H1 (cell line): ENCODE data around the gene PTCSC3. TPM values are rescaled to one million over a fixed set of nuclear protein-coding genes. Genes with fewer than 3 reads are reported as not detected.

Experiments
- CTCF ChIA-PET: fragments of 300-600 bp; sonication (Branson Sonifier 250); formaldehyde crosslinking; loops from one replicate; lab custom pipeline; 2021; ENCODE audit not compliant: partially characterized antibody; lab: Charles Lee
- POLR2A ChIA-PET: fragments of 300-600 bp; sonication (Branson Sonifier 250); formaldehyde crosslinking; loops from one replicate; lab custom pipeline; 2021; ENCODE audit warnings: inconsistent platforms; ENCODE audit not compliant: partially characterized antibody; lab: Charles Lee
- DNase-seq, 2 experiments: peaks; one replicate each; pipeline versions ENCODE4 v3.0.0 to v3.0.0-alpha.2; 2010 to 2022; ENCODE audit warnings: low spot score in 2 of 2, low read depth in 1 of 2, mixed read lengths in 1 of 2
- FAIRE-seq: peaks from 2 replicates; lab custom pipeline; 2011; peaks lifted over from hg19 to GRCh38; lab: Jason Lieb, UNC
- H2AFZ ChIP-seq: 2 replicates; pipeline ENCODE4 v1.8.1; 2012; ENCODE audit warnings: low read length, inconsistent platforms
- H2AK5ac ChIP-seq: 2 replicates; pipeline ENCODE4 v1.6.1; 2013; ENCODE audit warnings: low read depth, low read length
- H2BK120ac ChIP-seq: replicated peaks from 2 replicates; pipeline ENCODE3; 2013; ENCODE audit warnings: low read depth, low read length, inconsistent platforms
- H2BK12ac ChIP-seq: 2 replicates; pipeline ENCODE4 v1.6.1; 2013; ENCODE audit warnings: low read depth, low read length
- H2BK15ac ChIP-seq: 2 replicates; pipeline ENCODE4 v1.6.1; 2013; ENCODE audit warnings: low read length
- H2BK20ac ChIP-seq: 2 replicates; pipeline ENCODE4 v1.6.1; 2013; ENCODE audit warnings: low read length
- H2BK5ac ChIP-seq: 2 replicates; pipeline ENCODE4 v1.6.1; 2013; ENCODE audit warnings: low read depth, low read length
- H3K14ac ChIP-seq: 2 replicates; pipeline ENCODE4 v1.6.1; 2013; ENCODE audit warnings: inconsistent platforms; ENCODE audit not compliant: insufficient read length
- H3K18ac ChIP-seq: 2 replicates; pipeline ENCODE4 v1.6.1; 2013; ENCODE audit warnings: low read length; ENCODE audit errors: extremely low read depth
- H3K23ac ChIP-seq: 2 replicates; pipeline ENCODE4 v1.6.1; 2013; ENCODE audit warnings: inconsistent platforms; ENCODE audit not compliant: insufficient read length
- H3K23me2 ChIP-seq: 2 replicates; pipeline ENCODE4 v1.6.1; 2013; ENCODE audit warnings: low read depth, low read length
- H3K27ac ChIP-seq: 2 replicates; pipeline ENCODE4 v1.6.1; 2011; ENCODE audit warnings: low read depth, low read length, inconsistent platforms
- H3K27me3 ChIP-seq, 4 experiments: replicated peaks in 1 of 4; 1 replicate in 1 of 4; 2 replicates in 3 of 4; pipeline versions ENCODE4 v1.6.1 to v1.8.1; 2011 to 2013; ENCODE audit warnings: low read length in 3 of 4, mild to moderate bottlenecking in 3 of 4, inconsistent platforms in 2 of 4, mixed read lengths in 2 of 4, moderate library complexity in 1 of 4; ENCODE audit not compliant: control insufficient read depth in 3 of 4, insufficient read depth in 3 of 4; ENCODE audit errors: extremely low read depth in 1 of 4
- H3K36me3 ChIP-seq, 4 experiments: 2 replicates each; pipeline versions ENCODE4 v1.6.1 to v1.8.1; 2011 to 2013; ENCODE audit warnings: mild to moderate bottlenecking in 4 of 4, low read length in 3 of 4, moderate library complexity in 2 of 4, control low read depth in 1 of 4, inconsistent platforms in 1 of 4; ENCODE audit not compliant: insufficient read depth in 4 of 4, control insufficient read depth in 2 of 4
- H3K4ac ChIP-seq: replicated peaks from 2 replicates; pipeline ENCODE3; 2013; ENCODE audit warnings: low read length, low read depth, mixed read lengths, inconsistent platforms; ENCODE audit not compliant: insufficient read length
- H3K4me1 ChIP-seq, 4 experiments: replicated peaks in 1 of 4; 1 replicate in 1 of 4; 2 replicates in 3 of 4; pipeline versions ENCODE4 v1.6.1 to v1.8.1; 2011 to 2013; ENCODE audit warnings: low read length in 3 of 4, inconsistent platforms in 2 of 4, mixed read lengths in 1 of 4; ENCODE audit not compliant: insufficient read depth in 4 of 4, control insufficient read depth in 3 of 4
- H3K4me2 ChIP-seq, 2 experiments: 2 replicates each; pipeline versions ENCODE4 v1.6.1 to v1.8.1; 2011 to 2013; ENCODE audit warnings: low read depth in 2 of 2, low read length in 2 of 2, control low read depth in 1 of 2, inconsistent platforms in 1 of 2, mild to moderate bottlenecking in 1 of 2; ENCODE audit not compliant: insufficient read depth in 1 of 2
- H3K4me3 ChIP-seq, 4 experiments: fragments of 200-600, 300-600 bp in 1 of 4; sonication (generic), shearing (Covaris generic), sonication (Bioruptor Twin) in 1 of 4; 2 replicates each; pipeline versions ENCODE4 v1.5.1 to v1.8.1; 2011 to 2016; ENCODE audit warnings: low read length in 4 of 4, low read depth in 3 of 4, control low read depth in 2 of 4, inconsistent platforms in 2 of 4, mild to moderate bottlenecking in 2 of 4, mixed read lengths in 1 of 4, moderate library complexity in 1 of 4; ENCODE audit not compliant: insufficient read depth in 2 of 4; ENCODE audit errors: extremely low read depth in 1 of 4
- H3K56ac ChIP-seq: replicated peaks from 2 replicates; pipeline ENCODE3; 2013; ENCODE audit warnings: low read depth, mild to moderate bottlenecking, mixed read lengths, low read length, inconsistent platforms; ENCODE audit not compliant: insufficient read length
- H3K79me1 ChIP-seq: 2 replicates; pipeline ENCODE4 v1.6.1; 2013; ENCODE audit warnings: low read depth, low read length, control low read depth
- H3K79me2 ChIP-seq, 2 experiments: 2 replicates each; pipeline versions ENCODE4 v1.6.1 to v1.8.1; 2012 to 2013; ENCODE audit warnings: low read length in 2 of 2, mild to moderate bottlenecking in 2 of 2, inconsistent platforms in 1 of 2; ENCODE audit not compliant: insufficient read depth in 2 of 2, control insufficient read depth in 1 of 2
- H3K9ac ChIP-seq, 4 experiments: replicated peaks in 1 of 4; 1 replicate in 1 of 4; 2 replicates in 3 of 4; pipeline versions ENCODE4 v1.6.1 to v1.8.1; 2011 to 2013; ENCODE audit warnings: low read depth in 3 of 4, low read length in 3 of 4, control low read depth in 2 of 4, mild to moderate bottlenecking in 2 of 4, moderate library complexity in 2 of 4, inconsistent platforms in 1 of 4; ENCODE audit errors: extremely low read depth in 1 of 4
- H3K9me3 ChIP-seq, 2 experiments: 2 replicates each; pipeline versions ENCODE4 v1.6.1 to v1.8.1; 2012 to 2013; ENCODE audit warnings: mild to moderate bottlenecking in 2 of 2, moderate library complexity in 2 of 2, control low read depth in 1 of 2, inconsistent platforms in 1 of 2, low read depth in 1 of 2, low read length in 1 of 2, mixed read lengths in 1 of 2; ENCODE audit not compliant: insufficient read depth in 2 of 2
- H4K20me1 ChIP-seq, 2 experiments: replicated peaks in 1 of 2; 2 replicates each; pipeline versions ENCODE3 to v1.8.1; 2011 to 2013; ENCODE audit warnings: inconsistent platforms in 2 of 2, low read length in 2 of 2, mild to moderate bottlenecking in 1 of 2; ENCODE audit not compliant: insufficient read depth in 2 of 2, control insufficient read depth in 1 of 2
- H4K5ac ChIP-seq: 2 replicates; pipeline ENCODE4 v1.6.1; 2013; ENCODE audit warnings: low read length, low read depth, mixed read lengths, inconsistent platforms; ENCODE audit not compliant: insufficient read length
- H4K8ac ChIP-seq: 2 replicates; pipeline ENCODE4 v1.8.0; 2013; ENCODE audit warnings: mild to moderate bottlenecking, moderate library complexity, low read length, inconsistent platforms; ENCODE audit not compliant: insufficient read depth; ENCODE audit errors: extremely low read depth
- H4K91ac ChIP-seq: replicated peaks from 2 replicates; pipeline ENCODE3; 2013; ENCODE audit warnings: low read length, mixed read lengths, inconsistent platforms; ENCODE audit not compliant: insufficient read length
- WGBS, 2 experiments: shearing (Covaris generic) in 1 of 2; methylation state at CpG; one replicate each; pipeline versions ENCODE4 v1.1.6 to v1.1.7; 2013 to 2015; ENCODE audit warnings: low lambda C conversion rate in 2 of 2, mixed read lengths in 2 of 2, inconsistent platforms in 1 of 2, low coverage in 1 of 2, missing lambda C conversion rate in 1 of 2; ENCODE audit not compliant: insufficient replicate concordance in 2 of 2, insufficient coverage in 1 of 2, insufficient read length in 1 of 2; ENCODE audit errors: extremely low coverage in 1 of 2, missing lambda C conversion rate in 1 of 2; 5-methylcytosine and 5-hydroxymethylcytosine counted together
- polyA plus RNA-seq, 7 experiments: library from polyadenylated mRNA; depleted of rRNA in 3 of 7; stranded (reverse) in 5 of 7; unstranded in 2 of 7; fragments of >200 nt in 5 of 7; fragments of 200-250 nt in 2 of 7; gene quantifications; 1 replicate in 5 of 7; 2 replicates in 1 of 7; 4 replicates in 1 of 7; pipeline versions ENCODE4 v1.2.1 to v1.2.3, GENCODE V29; 2011 to 2013; ENCODE audit warnings: missing spikeins in 2 of 7, mixed read lengths in 2 of 7
- total RNA-seq: library from RNA; stranded (reverse); fragmentation: NEBNext Ultra II Directional; extraction: Animal tissue kit (Norgen Biotek cat#: 25700); gene quantifications from 2 replicates; pipeline ENCODE4 v1.2.1, GENCODE V29; 2021

PTCSC3 gene
- total and polyA plus RNA-seq, 2 of the 8 experiments (the other 6 are each of a cell fraction or from before 2014, with no cell fraction given): not detected

- Histone ChIP-seq H2BK5ac (0 out of 2 replicates have a peak overlapping the region, but pooled peaks have one; percentile 35), H2AK5ac (no peak overlapping the region), H3K4me3 (no peak overlapping the region), H2AFZ (0 out of 2 replicates have a peak overlapping the region, but pooled peaks have one; percentile 5), H3K9ac (no peak overlapping the region), H2BK15ac (no peak overlapping the region), H4K5ac (no peak overlapping the region), H3K56ac (no peak overlapping the region), H2BK12ac (peak overlapping the region; percentile 90; the same call in 1 of the 2 replicates), H3K27me3 (no peaks in the 10 kb centered on the region), H4K20me1 (no peaks in the 10 kb centered on the region), H4K8ac (0 out of 2 replicates have a peak overlapping the region, but pooled peaks have one; percentile 57), H2BK120ac (no peak overlapping the region), H3K79me2 (no peaks in the 10 kb centered on the region), H3K18ac (no peak overlapping the region), H4K91ac (peak overlapping the region; percentile 10), H3K36me3 (no peaks in the 10 kb centered on the region), H3K4ac (no peak overlapping the region), H3K27ac (no peak overlapping the region), H3K79me1 (no peaks in the 10 kb centered on the region), H3K9me3 (no peaks in the 10 kb centered on the region; a peak in 1 of 4 replicates), H2BK20ac (0 out of 2 replicates have a peak overlapping the region, but pooled peaks have one; percentile 48), H3K4me2 (peak overlapping the region in 1 of 2 experiments; percentile 66; a peak in 2 of 4 replicates), H3K23me2 (no peaks in the 10 kb centered on the region), H3K14ac (no peak overlapping the region), H3K4me1 (peaks cover 0 to 8% (median 0%) of the 10 kb centered on the region in 4 experiments; a peak in 1 of 7 replicates), H3K23ac (no peak overlapping the region)
- ChIA-PET CTCF (interaction anchor here (1.0 to 1.5 kb wide), 3 partner anchors 213 to 392 kb away, joined by 3 read pairs; no protein-coding TSS in a partner anchor), POLR2A (no interaction called here)
- WGBS, 2 experiments: 85% methylated on average over 9 of the region's 9 CpGs; no CpG with 5 or more reads in 1 of the 2 experiments
- FAIRE-seq (no peak), DNase-seq (no peak)
These were observed 14.3 kb downstream of the PTCSC3 start for GRCh38 chr14:36162267-36162666.
